ENCODE data around the gene RXFP4. TPM values are rescaled to one million over a fixed set of nuclear protein-coding genes. Genes with fewer than 3 reads are reported as not detected.

Gene RXFP4
- total and polyA plus RNA-seq, 4 donors, result not detected

GRCh38 chr1:155950829-155951228 is 9.4 kb downstream of the RXFP4 start:
- H3K9ac ChIP-seq (ENCODE audit: low read depth in 1 of 2, low read length in 2 of 2), result no peak overlapping the region
- no peaks in the 10 kb centered on the region for H3K27me3 ChIP-seq (ENCODE audit: control insufficient read depth in 4 of 4, insufficient read depth in 4 of 4, low read length in 3 of 4)
- no peaks in the 10 kb centered on the region for H3K4me1 ChIP-seq (ENCODE audit: control insufficient read depth in 4 of 4, insufficient read depth in 4 of 4, low read length in 3 of 4)
- H3K36me3 ChIP-seq (ENCODE audit: control insufficient read depth in 4 of 4, insufficient read depth in 3 of 4, low read depth in 1 of 4, low read length in 3 of 4), result peaks cover 2 to 27% (median 14%) of the 10 kb centered on the region in 4 donors
- H3K27ac ChIP-seq (ENCODE audit: low read depth in 1 of 2, low read length in 2 of 2), result no peak overlapping the region
- H3K4me3 ChIP-seq (ENCODE audit: low read depth in 1 of 3, low read length in 3 of 3), result no peak overlapping the region
- TF ChIP-seq TAF1 (conservative IDR thresholded peaks at IDR 0.05) (no peak), HNF4A (conservative IDR thresholded peaks at IDR 0.05) (no peak), ATF3 (IDR thresholded peaks at IDR 0.05) (no peak), FOXA2 (IDR thresholded peaks at IDR 0.05) (no peak), NR2F2 (IDR thresholded peaks at IDR 0.05) (no peak), RXRA (IDR thresholded peaks at IDR 0.05) (no peak), RAD21 (IDR thresholded peaks at IDR 0.05) (no peak), YY1 (IDR thresholded peaks at IDR 0.05) (no peak), SP1 (IDR thresholded peaks at IDR 0.05) (no peak), GABPA (IDR thresholded peaks at IDR 0.05 in 1 of 2, conservative IDR thresholded peaks at IDR 0.05 in 1 of 2) (no peak), HNF4G (IDR thresholded peaks at IDR 0.05) (no peak), ZBTB33 (IDR thresholded peaks at IDR 0.05) (no peak), FOXA1 (IDR thresholded peaks at IDR 0.05) (no peak), EGR1 (IDR thresholded peaks at IDR 0.05; ENCODE audit: low read depth in 2 of 2) (no peak), JUND (IDR thresholded peaks at IDR 0.05) (no peak)
- TF ChIP-seq, protein P1, sequence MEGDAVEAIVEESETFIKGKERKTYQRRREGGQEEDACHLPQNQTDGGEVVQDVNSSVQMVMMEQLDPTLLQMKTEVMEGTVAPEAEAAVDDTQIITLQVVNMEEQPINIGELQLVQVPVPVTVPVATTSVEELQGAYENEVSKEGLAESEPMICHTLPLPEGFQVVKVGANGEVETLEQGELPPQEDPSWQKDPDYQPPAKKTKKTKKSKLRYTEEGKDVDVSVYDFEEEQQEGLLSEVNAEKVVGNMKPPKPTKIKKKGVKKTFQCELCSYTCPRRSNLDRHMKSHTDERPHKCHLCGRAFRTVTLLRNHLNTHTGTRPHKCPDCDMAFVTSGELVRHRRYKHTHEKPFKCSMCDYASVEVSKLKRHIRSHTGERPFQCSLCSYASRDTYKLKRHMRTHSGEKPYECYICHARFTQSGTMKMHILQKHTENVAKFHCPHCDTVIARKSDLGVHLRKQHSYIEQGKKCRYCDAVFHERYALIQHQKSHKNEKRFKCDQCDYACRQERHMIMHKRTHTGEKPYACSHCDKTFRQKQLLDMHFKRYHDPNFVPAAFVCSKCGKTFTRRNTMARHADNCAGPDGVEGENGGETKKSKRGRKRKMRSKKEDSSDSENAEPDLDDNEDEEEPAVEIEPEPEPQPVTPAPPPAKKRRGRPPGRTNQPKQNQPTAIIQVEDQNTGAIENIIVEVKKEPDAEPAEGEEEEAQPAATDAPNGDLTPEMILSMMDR (IDR thresholded peaks at IDR 0.05; ENCODE audit: low read depth, low read length, missing input control), result no peak
- TF ChIP-seq, protein P2, sequence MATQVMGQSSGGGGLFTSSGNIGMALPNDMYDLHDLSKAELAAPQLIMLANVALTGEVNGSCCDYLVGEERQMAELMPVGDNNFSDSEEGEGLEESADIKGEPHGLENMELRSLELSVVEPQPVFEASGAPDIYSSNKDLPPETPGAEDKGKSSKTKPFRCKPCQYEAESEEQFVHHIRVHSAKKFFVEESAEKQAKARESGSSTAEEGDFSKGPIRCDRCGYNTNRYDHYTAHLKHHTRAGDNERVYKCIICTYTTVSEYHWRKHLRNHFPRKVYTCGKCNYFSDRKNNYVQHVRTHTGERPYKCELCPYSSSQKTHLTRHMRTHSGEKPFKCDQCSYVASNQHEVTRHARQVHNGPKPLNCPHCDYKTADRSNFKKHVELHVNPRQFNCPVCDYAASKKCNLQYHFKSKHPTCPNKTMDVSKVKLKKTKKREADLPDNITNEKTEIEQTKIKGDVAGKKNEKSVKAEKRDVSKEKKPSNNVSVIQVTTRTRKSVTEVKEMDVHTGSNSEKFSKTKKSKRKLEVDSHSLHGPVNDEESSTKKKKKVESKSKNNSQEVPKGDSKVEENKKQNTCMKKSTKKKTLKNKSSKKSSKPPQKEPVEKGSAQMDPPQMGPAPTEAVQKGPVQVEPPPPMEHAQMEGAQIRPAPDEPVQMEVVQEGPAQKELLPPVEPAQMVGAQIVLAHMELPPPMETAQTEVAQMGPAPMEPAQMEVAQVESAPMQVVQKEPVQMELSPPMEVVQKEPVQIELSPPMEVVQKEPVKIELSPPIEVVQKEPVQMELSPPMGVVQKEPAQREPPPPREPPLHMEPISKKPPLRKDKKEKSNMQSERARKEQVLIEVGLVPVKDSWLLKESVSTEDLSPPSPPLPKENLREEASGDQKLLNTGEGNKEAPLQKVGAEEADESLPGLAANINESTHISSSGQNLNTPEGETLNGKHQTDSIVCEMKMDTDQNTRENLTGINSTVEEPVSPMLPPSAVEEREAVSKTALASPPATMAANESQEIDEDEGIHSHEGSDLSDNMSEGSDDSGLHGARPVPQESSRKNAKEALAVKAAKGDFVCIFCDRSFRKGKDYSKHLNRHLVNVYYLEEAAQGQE (IDR thresholded peaks at IDR 0.05), result no peak
- TF ChIP-seq, protein P3, sequence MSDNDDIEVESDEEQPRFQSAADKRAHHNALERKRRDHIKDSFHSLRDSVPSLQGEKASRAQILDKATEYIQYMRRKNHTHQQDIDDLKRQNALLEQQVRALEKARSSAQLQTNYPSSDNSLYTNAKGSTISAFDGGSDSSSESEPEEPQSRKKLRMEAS (IDR thresholded peaks at IDR 0.05), result no peak
- no peaks in the 10 kb centered on the region for H3K9me3 ChIP-seq (ENCODE audit: control insufficient read depth in 4 of 4, low read length in 3 of 4)
- WGBS, result 97% methylated on average over 27 of the region's 27 CpGs
- DNase-seq (ENCODE audit: low spot score), result no peak

All from liver (tissue), 9 donors.